GM11168 (cell line): ENCODE results near the gene OSM.

Source experiments
- in situ Hi-C: fragments of 300-500 bp; cut with MboI; formaldehyde crosslinking; loops from one replicate; pipeline ENCODE4 v1.12.0; 2022; ENCODE audit warnings: low sequenced_read_pairs; ENCODE audit not compliant: unreplicated experiment

OSM gene

DNA sequence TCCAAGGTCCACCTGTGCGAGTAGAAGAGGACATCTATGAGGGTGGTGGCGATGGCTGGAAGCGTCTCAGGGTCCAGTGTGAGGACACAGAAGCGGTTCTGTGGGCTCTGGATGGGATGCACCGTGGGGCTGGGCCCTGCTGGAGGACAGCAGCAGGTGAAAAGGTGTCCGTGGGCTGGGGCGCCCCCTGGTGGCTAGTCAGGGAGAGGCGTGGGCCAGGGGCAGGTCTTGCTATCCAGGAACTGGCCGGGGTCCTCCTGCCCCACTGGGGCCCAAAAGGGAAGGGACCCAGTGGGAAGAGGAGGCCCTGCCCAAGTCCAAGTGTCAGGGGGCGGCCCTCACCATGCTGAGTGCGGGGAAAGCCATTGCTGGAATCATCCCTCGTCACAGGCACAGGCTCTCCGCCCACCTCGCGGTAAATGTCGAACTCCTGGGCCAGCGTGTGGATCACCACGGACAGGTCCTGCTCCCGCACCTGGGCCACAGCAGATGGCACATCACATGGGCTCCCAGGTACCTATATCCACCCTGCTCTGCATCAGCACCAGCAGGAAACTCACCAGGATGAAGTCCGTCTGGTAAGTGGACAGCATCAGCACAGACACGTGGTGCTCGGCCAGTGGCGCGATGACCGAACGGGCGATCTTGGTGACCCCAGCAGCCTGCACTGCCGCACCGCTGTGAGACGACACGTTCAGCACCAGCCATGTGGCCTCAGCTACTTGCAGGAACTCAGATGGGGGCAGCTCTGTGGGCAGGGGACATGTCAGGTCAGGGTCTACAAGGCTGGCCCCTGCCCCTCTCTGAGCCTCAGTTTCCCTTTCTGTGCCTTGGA is 20.4 kb upstream of the OSM start:
- in situ Hi-C loops: loop anchor here (5.0 kb wide), 1 partner anchor 100 kb away; the partner anchor contains the start of gene RNF215

- in situ Hi-C loops: loop anchor here (5.0 kb wide), 1 partner anchor 101 kb away; the partner anchor contains the start of gene RNF215
Measured at GRCh38 chr22:30286331-30286730, 19.7 kb upstream of the OSM start.

- in situ Hi-C loops: loop anchor here (5.0 kb wide), 1 partner anchor 101 kb away; the partner anchor contains the start of gene RNF215
Measured at GRCh38 chr22:30285846-30286200, 19.2 kb upstream of the OSM start.

- in situ Hi-C loops: loop anchor here (5.0 kb wide), 1 partner anchor 102 kb away; the partner anchor contains the start of gene RNF215
Measured at GRCh38 chr22:30285176-30285845, 18.7 kb upstream of the OSM start.

GRCh38 chr22:30284666-30285065 is 18.0 kb upstream of the OSM start:
- in situ Hi-C loops: loop anchor here (5.0 kb wide), 1 partner anchor 103 kb away; the partner anchor contains the start of gene RNF215

DNA sequence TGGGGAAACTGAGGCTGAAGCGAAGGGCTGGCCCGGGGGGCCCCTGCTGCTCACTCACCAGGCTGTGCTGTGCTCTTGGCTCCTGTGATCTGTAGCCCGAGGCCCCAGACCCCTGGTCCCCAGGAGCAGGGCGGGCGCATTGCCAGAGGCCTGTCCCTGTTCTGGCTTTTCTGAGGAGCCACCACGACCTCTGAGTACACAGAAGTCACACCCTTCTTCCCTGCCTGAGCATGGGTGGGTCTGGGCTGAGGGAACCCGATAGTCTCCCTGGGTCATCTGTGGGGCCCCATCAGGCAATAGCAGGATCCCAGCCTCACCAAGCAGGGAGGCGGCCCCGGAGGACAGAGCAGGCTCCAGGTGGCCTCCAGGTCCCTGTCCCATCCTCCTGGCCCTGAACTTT is 17.5 kb upstream of the OSM start:
- in situ Hi-C loops: no loop called here

DNA sequence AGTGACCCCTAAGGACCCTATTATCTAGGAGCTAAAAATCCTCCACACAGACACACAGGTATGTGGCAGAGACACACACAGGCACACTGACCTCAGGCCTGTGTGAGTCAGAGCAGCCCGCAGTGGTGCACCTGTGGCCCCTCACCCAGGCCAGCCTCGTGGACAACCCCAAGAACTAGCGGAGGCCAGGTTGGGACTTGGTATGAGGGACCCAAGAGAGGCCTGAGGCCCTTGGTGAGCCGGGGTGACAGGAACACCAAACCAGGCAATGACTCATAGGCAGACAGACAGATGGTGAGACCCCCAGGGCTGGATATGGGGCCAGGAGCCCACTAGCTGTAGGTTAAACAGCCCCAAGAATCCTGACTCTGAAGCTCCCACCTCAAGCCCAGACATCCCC is 16.7 kb upstream of the OSM start:
- in situ Hi-C loops: no loop called here

- in situ Hi-C loops: no loop called here
Measured at GRCh38 chr22:30282616-30283046, 16.0 kb upstream of the OSM start.

DNA sequence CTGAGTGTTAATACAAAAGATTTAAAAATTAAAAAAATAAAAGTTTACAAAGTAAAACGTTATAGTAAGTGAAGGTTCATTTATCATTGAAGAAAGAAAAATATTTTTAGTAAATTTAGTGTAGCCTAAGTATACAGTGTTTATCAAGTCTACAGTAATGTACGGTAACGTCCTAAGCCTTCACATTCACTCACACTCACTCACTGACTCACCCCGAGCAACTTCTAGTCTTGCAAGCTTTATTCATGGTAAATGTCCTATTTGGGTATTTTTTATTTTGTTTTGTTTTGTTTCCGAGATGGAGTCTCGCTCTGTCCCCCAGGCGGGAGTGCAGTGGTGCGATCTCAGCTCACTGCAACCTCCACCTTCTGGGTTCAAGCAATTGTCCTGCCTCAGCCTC is 13.9 kb upstream of the OSM start:
- in situ Hi-C loops: no loop called here

DNA sequence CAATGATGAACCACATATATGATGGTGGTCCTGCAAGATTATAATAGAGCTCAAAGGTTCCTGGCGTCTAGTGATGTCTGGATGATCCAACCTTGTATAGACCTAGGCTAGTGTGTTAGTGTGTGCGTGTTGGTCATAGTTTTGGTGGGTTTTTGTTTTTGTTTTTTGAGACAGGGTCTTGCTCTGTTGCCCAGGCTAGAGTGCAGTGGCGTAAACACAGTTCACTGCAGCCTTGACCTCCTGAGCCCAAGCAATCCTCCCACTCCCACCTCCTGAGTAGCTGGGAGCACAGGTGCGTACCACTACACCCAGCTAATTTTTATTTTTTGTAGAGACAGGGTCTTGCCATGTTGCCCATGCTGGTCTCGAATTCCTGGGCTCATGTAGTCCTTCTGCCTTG is 13.3 kb upstream of the OSM start:
- in situ Hi-C loops: no loop called here

DNA sequence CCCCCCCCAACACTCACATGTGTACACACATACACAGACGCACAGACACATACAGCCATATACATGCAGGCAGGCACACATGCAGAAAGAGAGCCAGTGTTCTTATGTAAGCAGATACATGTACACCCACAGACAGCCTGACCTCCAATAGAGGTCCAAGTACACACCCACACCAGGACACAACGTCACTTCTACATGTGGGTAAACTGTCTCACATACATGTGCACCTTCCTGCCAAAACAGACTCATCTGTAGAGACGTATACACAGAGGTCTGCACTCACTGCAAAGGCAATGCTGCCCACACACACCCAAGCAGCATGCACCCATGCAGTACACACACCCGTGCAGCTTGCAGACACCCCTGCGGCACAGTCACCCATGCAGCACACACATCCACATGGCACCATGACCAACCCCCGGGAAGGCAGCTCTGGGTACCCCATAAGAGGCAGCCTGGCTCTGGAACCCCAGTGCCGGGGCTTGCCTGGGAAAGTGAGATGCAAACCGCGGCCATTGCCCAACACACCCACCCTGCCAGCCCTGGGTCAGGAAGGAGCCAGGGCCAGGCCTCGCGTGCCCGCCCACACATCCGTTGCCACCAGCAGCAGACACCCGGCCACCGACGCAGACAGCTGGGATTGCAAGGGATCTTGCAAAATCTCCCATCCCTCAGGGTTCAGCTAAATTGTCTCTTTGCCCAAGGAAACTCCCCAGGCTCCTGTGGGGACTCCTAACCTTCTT is 12.6 kb upstream of the OSM start:
- in situ Hi-C loops: no loop called here

- in situ Hi-C loops: no loop called here
Measured at GRCh38 chr22:30277547-30278344, 11.1 kb upstream of the OSM start.

DNA sequence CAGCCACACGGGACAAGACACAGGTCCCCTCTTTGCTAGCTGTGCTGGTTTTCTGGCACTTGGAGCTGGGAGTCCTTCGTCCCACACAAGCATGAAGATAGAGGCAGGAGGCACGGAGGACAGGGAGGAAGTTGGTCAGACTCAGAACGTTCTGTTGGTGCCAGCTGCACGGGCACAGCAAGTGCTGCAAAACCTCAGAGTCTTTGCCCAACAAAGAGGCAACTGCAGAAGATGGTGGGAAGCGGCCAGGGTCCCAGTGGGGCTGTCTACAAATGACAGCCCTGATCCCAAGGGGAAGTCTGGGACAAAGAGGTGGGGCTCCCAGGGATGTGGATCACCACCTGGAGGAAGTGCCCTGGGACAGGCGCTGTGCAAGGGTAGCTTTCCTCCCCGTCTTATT is 9.4 kb upstream of the OSM start:
- in situ Hi-C loops: no loop called here

GRCh38 chr22:30275625-30276024 is 9.0 kb upstream of the OSM start:
- in situ Hi-C loops: no loop called here

- in situ Hi-C loops: no loop called here
Measured at GRCh38 chr22:30274437-30274812, 7.8 kb upstream of the OSM start.

GRCh38 chr22:30273711-30274436 is 7.2 kb upstream of the OSM start:
- in situ Hi-C loops: no loop called here

DNA sequence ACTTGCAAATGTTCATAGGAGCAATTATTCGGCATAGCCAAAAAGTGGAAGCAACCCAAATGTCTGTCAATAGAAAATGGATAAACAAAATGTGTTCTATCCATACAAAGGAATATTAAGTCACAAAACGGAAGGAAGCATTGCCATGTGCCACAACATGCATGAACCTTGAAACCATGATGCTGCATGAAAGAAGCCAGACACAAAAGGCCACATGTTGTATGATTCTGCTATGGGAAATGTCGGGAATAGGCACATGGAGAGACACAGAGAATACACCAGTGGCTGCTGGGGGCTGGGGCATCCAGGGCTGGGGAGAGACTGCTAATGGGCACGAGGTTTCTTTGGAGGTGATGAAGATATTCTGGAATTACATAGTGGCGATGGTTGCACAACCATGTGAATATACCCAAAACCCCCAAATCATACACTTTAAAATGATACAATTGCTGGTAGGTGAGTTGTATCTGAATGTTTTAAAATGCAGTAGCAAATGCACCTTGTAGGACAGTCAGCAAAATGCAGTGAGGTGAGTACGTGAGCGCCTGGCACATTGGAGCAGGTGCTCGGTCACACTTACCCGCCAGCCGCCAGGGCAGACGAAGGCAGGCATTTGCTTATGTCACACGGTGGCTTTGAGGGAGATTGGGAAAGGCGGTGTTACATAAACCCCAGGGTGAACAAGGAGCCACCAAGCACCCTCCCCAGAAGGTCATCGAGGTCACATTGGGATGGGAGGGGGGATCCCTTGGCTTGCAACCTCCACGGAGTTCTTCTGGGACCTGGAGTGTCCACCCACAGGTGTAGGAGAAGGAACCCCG is 6.3 kb upstream of the OSM start:
- in situ Hi-C loops: no loop called here

DNA sequence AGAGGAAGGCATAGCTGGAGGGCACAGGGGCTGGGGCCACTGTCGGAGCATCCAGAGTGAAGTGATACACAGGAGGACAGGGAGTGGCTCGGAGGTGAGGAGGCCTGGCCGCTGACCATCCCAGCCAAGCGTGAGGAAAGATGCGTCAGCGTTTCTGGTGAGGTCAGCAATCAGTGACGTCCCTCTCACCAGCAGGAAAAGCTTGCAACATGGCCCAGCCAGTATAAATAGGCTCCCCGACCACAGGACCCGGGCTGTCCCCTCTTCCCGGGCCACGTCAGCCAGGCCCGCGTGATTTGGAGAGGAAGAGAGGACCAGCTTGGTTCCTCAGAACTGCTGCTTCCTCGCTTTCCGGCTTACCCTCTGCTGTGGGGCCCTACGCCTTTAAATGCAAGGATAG is 4.2 kb upstream of the OSM start:
- in situ Hi-C loops: no loop called here
